Naive B cell (primary cell): ENCODE results near the gene SYNDIG1. TPM values are rescaled to one million over a fixed set of nuclear protein-coding genes. Genes with fewer than 3 reads are reported as not detected.
A peak's percentile ranks its signal among the peaks of the same experiment; 100 is the strongest.

Source experiments
- ATAC-seq, 2 donors: fragments of 150-1000 bp; cut with Tn5 transposase; 2 replicates each; pipeline ENCODE4 v1.10.0; 2021; ENCODE audit warnings: low read depth in 2 of 2, mild to moderate bottlenecking in 2 of 2, moderate library complexity in 2 of 2
- DNase-seq: peaks from one replicate; pipeline ENCODE4 v3.0.0; 2022
- H3K27ac Mint-ChIP-seq, 6 donors: one replicate each; pipeline ENCODE4 v1.8.0; 2020 to 2022; ENCODE audit warnings: mild to moderate bottlenecking in 6 of 6, mixed read lengths in 6 of 6, moderate library complexity in 5 of 6, inconsistent platforms in 2 of 6
- H3K27me3 Mint-ChIP-seq, 3 donors: one replicate each; pipeline ENCODE4 v1.8.0; 2021 to 2022; ENCODE audit warnings: mixed read lengths in 3 of 3, mild to moderate bottlenecking in 1 of 3
- H3K36me3 Mint-ChIP-seq, 2 donors: one replicate each; pipeline ENCODE4 v1.8.0; 2020 to 2022; ENCODE audit warnings: mixed read lengths in 2 of 2, inconsistent platforms in 1 of 2, mild to moderate bottlenecking in 1 of 2
- H3K4me1 Mint-ChIP-seq, 3 donors: one replicate each; pipeline ENCODE4 v1.8.0; 2020 to 2022; ENCODE audit warnings: mixed read lengths in 3 of 3, inconsistent platforms in 1 of 3, mild to moderate bottlenecking in 1 of 3, moderate library complexity in 1 of 3
- H3K4me3 Mint-ChIP-seq, 8 donors: one replicate each; pipeline ENCODE4 v1.8.0; 2020 to 2022; ENCODE audit warnings: mild to moderate bottlenecking in 8 of 8, mixed read lengths in 8 of 8, moderate library complexity in 8 of 8, inconsistent platforms in 2 of 8
- H3K9me3 Mint-ChIP-seq, 7 donors: one replicate each; pipeline ENCODE4 v1.8.0; 2020 to 2022; ENCODE audit warnings: mixed read lengths in 7 of 7, mild to moderate bottlenecking in 5 of 7, inconsistent platforms in 2 of 7, moderate library complexity in 1 of 7
- polyA plus RNA-seq, 6 donors: library from polyadenylated mRNA; unstranded; fragments of 300-500 nt; fragmentation: Illumina TruSeq; gene quantifications; one replicate each; pipeline ENCODE4 v1.2.3, GENCODE V29; 2021; ENCODE audit warnings: low read depth in 6 of 6

The SYNDIG1 gene
- polyA plus RNA-seq, 6 donors from 2014 or later = not detected

- ATAC-seq = no peak
Observed at GRCh38 chr20:24585796-24586522, 116.5 kb downstream of the SYNDIG1 start.

GRCh38 chr20:24586523-24586840, 117.1 kb downstream of the SYNDIG1 start:
- Mint-ChIP-seq H3K27ac (no peak overlapping the region), H3K4me3 (peak overlapping the region in 1 of 8 donors; percentile 59), H3K9me3 (no peaks in the 10 kb centered on the region), H3K27me3 (peaks cover 0 to 28% (median 9%) of the 10 kb centered on the region in 3 donors), H3K36me3 (no peaks in the 10 kb centered on the region), H3K4me1 (peaks cover 0 to 7% (median 5%) of the 10 kb centered on the region in 3 donors)
- ATAC-seq (no peak), DNase-seq (no peak)

More at GRCh38 chr20:24585796-24586522, 116.5 kb downstream of the SYNDIG1 start:
- H3K4me1 Mint-ChIP-seq = peaks cover 0 to 7% (median 5%) of the 10 kb centered on the region in 3 donors
- H3K9me3 Mint-ChIP-seq = no peaks in the 10 kb centered on the region
- no peaks in the 10 kb centered on the region for H3K36me3 Mint-ChIP-seq
- peaks cover 0 to 28% (median 9%) of the 10 kb centered on the region in 3 donors for H3K27me3 Mint-ChIP-seq
- DNase-seq = no peak
- H3K27ac Mint-ChIP-seq = no peak overlapping the region
- H3K4me3 Mint-ChIP-seq = no peak overlapping the region

- Mint-ChIP-seq H3K9me3 (no peaks in the 10 kb centered on the region), H3K36me3 (no peaks in the 10 kb centered on the region), H3K27ac (no peak overlapping the region), H3K4me1 (peaks cover 0 to 7% (median 5%) of the 10 kb centered on the region in 3 donors), H3K27me3 (peaks cover 0 to 23% (median under 1%) of the 10 kb centered on the region in 3 donors), H3K4me3 (no peak overlapping the region)
- ATAC-seq (no peak), DNase-seq (no peak)
Observed at GRCh38 chr20:24587384-24588046, 118.1 kb downstream of the SYNDIG1 start.

- no peak for DNase-seq
- Mint-ChIP-seq H3K27me3 (peaks cover 0 to 25% (median 0%) of the 10 kb centered on the region in 3 donors), H3K4me1 (peaks cover 0 to 7% (median 5%) of the 10 kb centered on the region in 3 donors), H3K27ac (no peak overlapping the region), H3K4me3 (no peak overlapping the region), H3K36me3 (no peaks in the 10 kb centered on the region), H3K9me3 (no peaks in the 10 kb centered on the region)
- no peak for ATAC-seq
Observed at GRCh38 chr20:24588047-24588635, 118.7 kb downstream of the SYNDIG1 start.

- ATAC-seq = no peak
- H3K27me3 Mint-ChIP-seq = peaks cover 0 to 22% (median 0%) of the 10 kb centered on the region in 3 donors
- no peak overlapping the region for H3K4me3 Mint-ChIP-seq
- no peak for DNase-seq
- no peaks in the 10 kb centered on the region for H3K36me3 Mint-ChIP-seq
- no peak overlapping the region for H3K27ac Mint-ChIP-seq
- H3K4me1 Mint-ChIP-seq = peaks cover 0 to 7% (median 5%) of the 10 kb centered on the region in 3 donors
- H3K9me3 Mint-ChIP-seq = no peaks in the 10 kb centered on the region
Observed at GRCh38 chr20:24588725-24589340, 119.4 kb downstream of the SYNDIG1 start.

- Mint-ChIP-seq H3K4me3 (no peak overlapping the region), H3K4me1 (peaks cover 0 to 7% (median under 1%) of the 10 kb centered on the region in 3 donors), H3K27me3 (peaks cover 0 to 21% (median 0%) of the 10 kb centered on the region in 3 donors), H3K27ac (no peak overlapping the region), H3K36me3 (no peaks in the 10 kb centered on the region), H3K9me3 (no peaks in the 10 kb centered on the region)
- ATAC-seq = no peak
- no peak for DNase-seq
Observed at GRCh38 chr20:24589381-24589780, 120.0 kb downstream of the SYNDIG1 start.

- H3K4me3 Mint-ChIP-seq = peak overlapping the region in 1 of 8 donors; percentile 73
- no peak overlapping the region for H3K27ac Mint-ChIP-seq
- peaks cover 0 to 17% (median 0%) of the 10 kb centered on the region in 3 donors for H3K27me3 Mint-ChIP-seq
- H3K36me3 Mint-ChIP-seq = no peaks in the 10 kb centered on the region
- peaks cover 0 to 3% (median 0%) of the 10 kb centered on the region in 3 donors for H3K4me1 Mint-ChIP-seq
- H3K9me3 Mint-ChIP-seq = no peaks in the 10 kb centered on the region
- no peak for ATAC-seq
- DNase-seq = no peak
Observed at GRCh38 chr20:24589815-24590177, 120.4 kb downstream of the SYNDIG1 start.

- ATAC-seq (no peak), DNase-seq (no peak)
- H3K27ac Mint-ChIP-seq = peak overlapping the region in 2 of 6 donors; percentile 26 to 78
- H3K4me1 Mint-ChIP-seq = no peaks in the 10 kb centered on the region
- no peak overlapping the region for H3K4me3 Mint-ChIP-seq
- peaks cover 0 to 4% (median 0%) of the 10 kb centered on the region in 7 donors for H3K9me3 Mint-ChIP-seq
- peaks cover 0 to 14% (median 0%) of the 10 kb centered on the region in 3 donors for H3K27me3 Mint-ChIP-seq
- no peaks in the 10 kb centered on the region for H3K36me3 Mint-ChIP-seq
Observed at GRCh38 chr20:24590178-24590982, 121.0 kb downstream of the SYNDIG1 start.

- no peak overlapping the region for H3K27ac Mint-ChIP-seq
- ATAC-seq (no peak), DNase-seq (no peak)
- peaks cover 0 to 4% of the 10 kb centered on the region in 2 donors for H3K36me3 Mint-ChIP-seq
- H3K4me3 Mint-ChIP-seq = no peak overlapping the region
- H3K9me3 Mint-ChIP-seq = peaks cover 5 to 35% (median 21%) of the 10 kb centered on the region in 7 donors
- H3K4me1 Mint-ChIP-seq = no peaks in the 10 kb centered on the region
- peaks cover 0 to 7% (median 5%) of the 10 kb centered on the region in 3 donors for H3K27me3 Mint-ChIP-seq
Observed at GRCh38 chr20:24597051-24597450, 127.6 kb downstream of the SYNDIG1 start.

GRCh38 chr20:24598346-24598745, 128.9 kb downstream of the SYNDIG1 start:
- Mint-ChIP-seq H3K4me3 (no peak overlapping the region), H3K36me3 (peaks cover 0 to 4% of the 10 kb centered on the region in 2 donors), H3K27ac (no peak overlapping the region), H3K4me1 (no peaks in the 10 kb centered on the region), H3K27me3 (peaks cover 0 to 12% (median 5%) of the 10 kb centered on the region in 3 donors), H3K9me3 (peaks cover 10 to 40% (median 21%) of the 10 kb centered on the region in 7 donors)
- DNase-seq = no peak
- no peak for ATAC-seq

GRCh38 chr20:24598996-24599395, 129.6 kb downstream of the SYNDIG1 start:
- Mint-ChIP-seq H3K27ac (no peak overlapping the region), H3K36me3 (peaks cover 0 to 4% of the 10 kb centered on the region in 2 donors), H3K4me1 (no peaks in the 10 kb centered on the region), H3K9me3 (peaks cover 10 to 40% (median 21%) of the 10 kb centered on the region in 7 donors), H3K27me3 (peaks cover 0 to 15% (median 5%) of the 10 kb centered on the region in 3 donors), H3K4me3 (no peak overlapping the region)
- ATAC-seq (no peak), DNase-seq (no peak)

- Mint-ChIP-seq H3K27me3 (peaks cover 0 to 15% (median 5%) of the 10 kb centered on the region in 3 donors), H3K27ac (no peak overlapping the region), H3K36me3 (peaks cover 0 to 4% of the 10 kb centered on the region in 2 donors), H3K9me3 (peaks cover 10 to 40% (median 21%) of the 10 kb centered on the region in 7 donors), H3K4me3 (no peak overlapping the region), H3K4me1 (no peaks in the 10 kb centered on the region)
- ATAC-seq (no peak), DNase-seq (no peak)
Observed at GRCh38 chr20:24600012-24600411, 130.6 kb downstream of the SYNDIG1 start.
